H1 (cell line): ENCODE measurements around the gene SEC61A1. TPM values are rescaled to one million over a fixed set of nuclear protein-coding genes. Genes with fewer than 3 reads are reported as not detected.

Experiments
- CTCF ChIA-PET: fragments of 300-600 bp; sonication (Branson Sonifier 250); formaldehyde crosslinking; loops from one replicate; lab custom pipeline; 2021; ENCODE audit not compliant: partially characterized antibody; lab: Charles Lee
- POLR2A ChIA-PET: fragments of 300-600 bp; sonication (Branson Sonifier 250); formaldehyde crosslinking; loops from one replicate; lab custom pipeline; 2021; ENCODE audit warnings: inconsistent platforms; ENCODE audit not compliant: partially characterized antibody; lab: Charles Lee
- DNase-seq, 2 experiments: peaks; one replicate each; pipeline versions ENCODE4 v3.0.0 to v3.0.0-alpha.2; 2010 to 2022; ENCODE audit warnings: low spot score in 2 of 2, low read depth in 1 of 2, mixed read lengths in 1 of 2
- FAIRE-seq: peaks from 2 replicates; lab custom pipeline; 2011; peaks lifted over from hg19 to GRCh38; lab: Jason Lieb, UNC
- H2AFZ ChIP-seq: 2 replicates; pipeline ENCODE4 v1.8.1; 2012; ENCODE audit warnings: low read length, inconsistent platforms
- H2AK5ac ChIP-seq: 2 replicates; pipeline ENCODE4 v1.6.1; 2013; ENCODE audit warnings: low read depth, low read length
- H2BK120ac ChIP-seq: replicated peaks from 2 replicates; pipeline ENCODE3; 2013; ENCODE audit warnings: low read depth, low read length, inconsistent platforms
- H2BK12ac ChIP-seq: 2 replicates; pipeline ENCODE4 v1.6.1; 2013; ENCODE audit warnings: low read depth, low read length
- H2BK15ac ChIP-seq: 2 replicates; pipeline ENCODE4 v1.6.1; 2013; ENCODE audit warnings: low read length
- H2BK20ac ChIP-seq: 2 replicates; pipeline ENCODE4 v1.6.1; 2013; ENCODE audit warnings: low read length
- H2BK5ac ChIP-seq: 2 replicates; pipeline ENCODE4 v1.6.1; 2013; ENCODE audit warnings: low read depth, low read length
- H3K14ac ChIP-seq: 2 replicates; pipeline ENCODE4 v1.6.1; 2013; ENCODE audit warnings: inconsistent platforms; ENCODE audit not compliant: insufficient read length
- H3K18ac ChIP-seq: 2 replicates; pipeline ENCODE4 v1.6.1; 2013; ENCODE audit warnings: low read length; ENCODE audit errors: extremely low read depth
- H3K23ac ChIP-seq: 2 replicates; pipeline ENCODE4 v1.6.1; 2013; ENCODE audit warnings: inconsistent platforms; ENCODE audit not compliant: insufficient read length
- H3K23me2 ChIP-seq: 2 replicates; pipeline ENCODE4 v1.6.1; 2013; ENCODE audit warnings: low read depth, low read length
- H3K27ac ChIP-seq: 2 replicates; pipeline ENCODE4 v1.6.1; 2011; ENCODE audit warnings: low read depth, low read length, inconsistent platforms
- H3K27me3 ChIP-seq, 4 experiments: replicated peaks in 1 of 4; 1 replicate in 1 of 4; 2 replicates in 3 of 4; pipeline versions ENCODE4 v1.6.1 to v1.8.1; 2011 to 2013; ENCODE audit warnings: low read length in 3 of 4, mild to moderate bottlenecking in 3 of 4, inconsistent platforms in 2 of 4, mixed read lengths in 2 of 4, moderate library complexity in 1 of 4; ENCODE audit not compliant: control insufficient read depth in 3 of 4, insufficient read depth in 3 of 4; ENCODE audit errors: extremely low read depth in 1 of 4
- H3K36me3 ChIP-seq, 4 experiments: 2 replicates each; pipeline versions ENCODE4 v1.6.1 to v1.8.1; 2011 to 2013; ENCODE audit warnings: mild to moderate bottlenecking in 4 of 4, low read length in 3 of 4, moderate library complexity in 2 of 4, control low read depth in 1 of 4, inconsistent platforms in 1 of 4; ENCODE audit not compliant: insufficient read depth in 4 of 4, control insufficient read depth in 2 of 4
- H3K4ac ChIP-seq: replicated peaks from 2 replicates; pipeline ENCODE3; 2013; ENCODE audit warnings: low read length, low read depth, mixed read lengths, inconsistent platforms; ENCODE audit not compliant: insufficient read length
- H3K4me1 ChIP-seq, 4 experiments: replicated peaks in 1 of 4; 1 replicate in 1 of 4; 2 replicates in 3 of 4; pipeline versions ENCODE4 v1.6.1 to v1.8.1; 2011 to 2013; ENCODE audit warnings: low read length in 3 of 4, inconsistent platforms in 2 of 4, mixed read lengths in 1 of 4; ENCODE audit not compliant: insufficient read depth in 4 of 4, control insufficient read depth in 3 of 4
- H3K4me2 ChIP-seq, 2 experiments: 2 replicates each; pipeline versions ENCODE4 v1.6.1 to v1.8.1; 2011 to 2013; ENCODE audit warnings: low read depth in 2 of 2, low read length in 2 of 2, control low read depth in 1 of 2, inconsistent platforms in 1 of 2, mild to moderate bottlenecking in 1 of 2; ENCODE audit not compliant: insufficient read depth in 1 of 2
- H3K4me3 ChIP-seq, 4 experiments: fragments of 200-600, 300-600 bp in 1 of 4; sonication (generic), shearing (Covaris generic), sonication (Bioruptor Twin) in 1 of 4; 2 replicates each; pipeline versions ENCODE4 v1.5.1 to v1.8.1; 2011 to 2016; ENCODE audit warnings: low read length in 4 of 4, low read depth in 3 of 4, control low read depth in 2 of 4, inconsistent platforms in 2 of 4, mild to moderate bottlenecking in 2 of 4, mixed read lengths in 1 of 4, moderate library complexity in 1 of 4; ENCODE audit not compliant: insufficient read depth in 2 of 4; ENCODE audit errors: extremely low read depth in 1 of 4
- H3K56ac ChIP-seq: replicated peaks from 2 replicates; pipeline ENCODE3; 2013; ENCODE audit warnings: low read depth, mild to moderate bottlenecking, mixed read lengths, low read length, inconsistent platforms; ENCODE audit not compliant: insufficient read length
- H3K79me1 ChIP-seq: 2 replicates; pipeline ENCODE4 v1.6.1; 2013; ENCODE audit warnings: low read depth, low read length, control low read depth
- H3K79me2 ChIP-seq, 2 experiments: 2 replicates each; pipeline versions ENCODE4 v1.6.1 to v1.8.1; 2012 to 2013; ENCODE audit warnings: low read length in 2 of 2, mild to moderate bottlenecking in 2 of 2, inconsistent platforms in 1 of 2; ENCODE audit not compliant: insufficient read depth in 2 of 2, control insufficient read depth in 1 of 2
- H3K9ac ChIP-seq, 4 experiments: replicated peaks in 1 of 4; 1 replicate in 1 of 4; 2 replicates in 3 of 4; pipeline versions ENCODE4 v1.6.1 to v1.8.1; 2011 to 2013; ENCODE audit warnings: low read depth in 3 of 4, low read length in 3 of 4, control low read depth in 2 of 4, mild to moderate bottlenecking in 2 of 4, moderate library complexity in 2 of 4, inconsistent platforms in 1 of 4; ENCODE audit errors: extremely low read depth in 1 of 4
- H3K9me3 ChIP-seq, 2 experiments: 2 replicates each; pipeline versions ENCODE4 v1.6.1 to v1.8.1; 2012 to 2013; ENCODE audit warnings: mild to moderate bottlenecking in 2 of 2, moderate library complexity in 2 of 2, control low read depth in 1 of 2, inconsistent platforms in 1 of 2, low read depth in 1 of 2, low read length in 1 of 2, mixed read lengths in 1 of 2; ENCODE audit not compliant: insufficient read depth in 2 of 2
- H4K20me1 ChIP-seq, 2 experiments: replicated peaks in 1 of 2; 2 replicates each; pipeline versions ENCODE3 to v1.8.1; 2011 to 2013; ENCODE audit warnings: inconsistent platforms in 2 of 2, low read length in 2 of 2, mild to moderate bottlenecking in 1 of 2; ENCODE audit not compliant: insufficient read depth in 2 of 2, control insufficient read depth in 1 of 2
- H4K5ac ChIP-seq: 2 replicates; pipeline ENCODE4 v1.6.1; 2013; ENCODE audit warnings: low read length, low read depth, mixed read lengths, inconsistent platforms; ENCODE audit not compliant: insufficient read length
- H4K8ac ChIP-seq: 2 replicates; pipeline ENCODE4 v1.8.0; 2013; ENCODE audit warnings: mild to moderate bottlenecking, moderate library complexity, low read length, inconsistent platforms; ENCODE audit not compliant: insufficient read depth; ENCODE audit errors: extremely low read depth
- H4K91ac ChIP-seq: replicated peaks from 2 replicates; pipeline ENCODE3; 2013; ENCODE audit warnings: low read length, mixed read lengths, inconsistent platforms; ENCODE audit not compliant: insufficient read length
- CTBP2 ChIP-seq: IDR thresholded peaks from 2 replicates; pipeline ENCODE4 v1.7.0; 2011; ENCODE audit warnings: borderline replicate concordance, mild to moderate bottlenecking, moderate library complexity, mixed read lengths, low read length; ENCODE audit not compliant: insufficient read depth, insufficient read length
- JUND ChIP-seq: IDR thresholded peaks from 2 replicates; pipeline ENCODE4 v1.6.1; 2011; ENCODE audit warnings: mild to moderate bottlenecking, improper control_type of control experiment, low read length
- MAFK ChIP-seq: IDR thresholded peaks from 2 replicates; pipeline ENCODE4 v1.6.1; 2012; ENCODE audit warnings: low read depth, mild to moderate bottlenecking, improper control_type of control experiment, low read length
- RBBP5 ChIP-seq: IDR thresholded peaks from 2 replicates; pipeline ENCODE4 v1.7.1; 2012; ENCODE audit warnings: low read depth, mild to moderate bottlenecking, inconsistent platforms, low read length, moderate library complexity, borderline replicate concordance
- WGBS, 2 experiments: shearing (Covaris generic) in 1 of 2; methylation state at CpG; one replicate each; pipeline versions ENCODE4 v1.1.6 to v1.1.7; 2013 to 2015; ENCODE audit warnings: low lambda C conversion rate in 2 of 2, mixed read lengths in 2 of 2, inconsistent platforms in 1 of 2, low coverage in 1 of 2, missing lambda C conversion rate in 1 of 2; ENCODE audit not compliant: insufficient replicate concordance in 2 of 2, insufficient coverage in 1 of 2, insufficient read length in 1 of 2; ENCODE audit errors: extremely low coverage in 1 of 2, missing lambda C conversion rate in 1 of 2; 5-methylcytosine and 5-hydroxymethylcytosine counted together
- polyA plus RNA-seq, 7 experiments: library from polyadenylated mRNA; depleted of rRNA in 3 of 7; stranded (reverse) in 5 of 7; unstranded in 2 of 7; fragments of >200 nt in 5 of 7; fragments of 200-250 nt in 2 of 7; gene quantifications; 1 replicate in 5 of 7; 2 replicates in 1 of 7; 4 replicates in 1 of 7; pipeline versions ENCODE4 v1.2.1 to v1.2.3, GENCODE V29; 2011 to 2013; ENCODE audit warnings: missing spikeins in 2 of 7, mixed read lengths in 2 of 7
- total RNA-seq: library from RNA; stranded (reverse); fragmentation: NEBNext Ultra II Directional; extraction: Animal tissue kit (Norgen Biotek cat#: 25700); gene quantifications from 2 replicates; pipeline ENCODE4 v1.2.1, GENCODE V29; 2021

SEC61A1 gene
- total and polyA plus RNA-seq, 2 of the 8 experiments (the other 6 are each of a cell fraction or from before 2014, with no cell fraction given): 133 to 165 TPM

- Histone ChIP-seq H4K91ac (no peak overlapping the region), H2BK120ac (no peak overlapping the region), H3K79me2 (peaks cover 5 to 30% of the 10 kb centered on the region in 2 experiments; a peak in 3 of 4 replicates), H3K27ac (no peak overlapping the region), H3K4ac (no peak overlapping the region), H3K27me3 (no peaks in the 10 kb centered on the region), H3K36me3 (peaks cover 5 to 55% (median 34%) of the 10 kb centered on the region in 4 experiments), H3K4me1 (peaks cover 0 to 7% (median 2%) of the 10 kb centered on the region in 4 experiments; a peak in 4 of 7 replicates), H4K8ac (no peak overlapping the region), H3K79me1 (peaks cover 7% of the 10 kb centered on the region), H3K4me3 (no peak overlapping the region), H2AFZ (no peak overlapping the region), H2BK15ac (no peak overlapping the region), H3K18ac (no peak overlapping the region), H2BK5ac (no peak overlapping the region), H4K20me1 (peaks cover 0 to 9% of the 10 kb centered on the region in 2 experiments), H3K14ac (no peak overlapping the region), H4K5ac (no peak overlapping the region), H2AK5ac (no peak overlapping the region), H3K56ac (no peak overlapping the region), H3K4me2 (no peak overlapping the region; a peak in 1 of 4 replicates), H3K9ac (no peak overlapping the region), H2BK20ac (no peak overlapping the region), H2BK12ac (no peak overlapping the region), H3K23me2 (peaks cover 12% of the 10 kb centered on the region), H3K9me3 (no peaks in the 10 kb centered on the region), H3K23ac (no peak overlapping the region)
- 78% methylated on average over 3 of the region's 3 CpGs; no CpG with 5 or more reads in 1 of the 2 experiments for WGBS, 2 experiments
- no peak for DNase-seq
- TF ChIP-seq CTBP2: no peak
- no peak for TF ChIP-seq JUND
- TF ChIP-seq RBBP5: no peak
- TF ChIP-seq MAFK: 0 out of 2 replicates have a peak, but pooled peaks have one; percentile 8
- ChIA-PET POLR2A (interaction anchor here (2.5 kb wide), 1 partner anchor 9 kb away, joined by 10 read pairs; no protein-coding TSS in a partner anchor), CTCF (interaction anchor here (0.6 to 6.8 kb wide), 3 partner anchors 14 to 174 kb away, joined by 3 to 62 read pairs (median 3); no protein-coding TSS in a partner anchor)
- FAIRE-seq: no peak
Measured at GRCh38 chr3:128054367-128054766, 2.1 kb downstream of the SEC61A1 start.
